NB4 (cell line): ENCODE measurements around the gene NUP214.

Source experiments
- TF ChIP-seq, protein P1 (sequence below): IDR thresholded peaks from one replicate; pipeline ENCODE4 v1.5.1; 2012; ENCODE audit warnings: low read depth, low read length
- TF ChIP-seq, protein P2 (sequence below): IDR thresholded peaks from 2 replicates; pipeline ENCODE4 v1.6.1; 2011; ENCODE audit warnings: low read depth, low read length

DNA sequence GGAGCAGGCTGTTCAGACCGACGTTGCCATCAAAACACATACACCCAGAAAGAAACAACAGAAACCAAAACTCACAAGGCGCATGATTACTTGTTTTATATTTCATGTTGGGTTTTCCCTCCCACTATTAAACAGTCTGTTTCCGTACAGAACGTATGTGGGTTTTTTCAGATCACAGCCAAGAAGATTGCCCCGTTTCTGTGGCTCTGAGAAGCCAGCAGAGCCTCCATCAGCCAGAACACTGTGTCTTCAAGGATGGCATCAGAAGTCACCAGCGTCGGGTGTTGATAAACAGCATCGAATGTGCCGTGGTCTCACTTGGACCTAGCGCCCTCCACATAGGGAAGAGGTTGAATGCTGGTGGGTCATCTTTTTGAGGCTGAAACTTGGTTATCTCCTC, 108.2 kb downstream of the NUP214 start:
- TF ChIP-seq, protein P1, sequence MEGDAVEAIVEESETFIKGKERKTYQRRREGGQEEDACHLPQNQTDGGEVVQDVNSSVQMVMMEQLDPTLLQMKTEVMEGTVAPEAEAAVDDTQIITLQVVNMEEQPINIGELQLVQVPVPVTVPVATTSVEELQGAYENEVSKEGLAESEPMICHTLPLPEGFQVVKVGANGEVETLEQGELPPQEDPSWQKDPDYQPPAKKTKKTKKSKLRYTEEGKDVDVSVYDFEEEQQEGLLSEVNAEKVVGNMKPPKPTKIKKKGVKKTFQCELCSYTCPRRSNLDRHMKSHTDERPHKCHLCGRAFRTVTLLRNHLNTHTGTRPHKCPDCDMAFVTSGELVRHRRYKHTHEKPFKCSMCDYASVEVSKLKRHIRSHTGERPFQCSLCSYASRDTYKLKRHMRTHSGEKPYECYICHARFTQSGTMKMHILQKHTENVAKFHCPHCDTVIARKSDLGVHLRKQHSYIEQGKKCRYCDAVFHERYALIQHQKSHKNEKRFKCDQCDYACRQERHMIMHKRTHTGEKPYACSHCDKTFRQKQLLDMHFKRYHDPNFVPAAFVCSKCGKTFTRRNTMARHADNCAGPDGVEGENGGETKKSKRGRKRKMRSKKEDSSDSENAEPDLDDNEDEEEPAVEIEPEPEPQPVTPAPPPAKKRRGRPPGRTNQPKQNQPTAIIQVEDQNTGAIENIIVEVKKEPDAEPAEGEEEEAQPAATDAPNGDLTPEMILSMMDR, result no peak
- TF ChIP-seq, protein P2, sequence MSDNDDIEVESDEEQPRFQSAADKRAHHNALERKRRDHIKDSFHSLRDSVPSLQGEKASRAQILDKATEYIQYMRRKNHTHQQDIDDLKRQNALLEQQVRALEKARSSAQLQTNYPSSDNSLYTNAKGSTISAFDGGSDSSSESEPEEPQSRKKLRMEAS, result no peak
